ENCODE results near the gene FUOM.
A peak's percentile ranks its signal among the peaks of the same experiment; 100 is the strongest.

Gene FUOM

GRCh38 chr10:133336118-133336576 is 21.7 kb downstream of the FUOM start:
- TF ChIP-seq ZBTB7A (IDR thresholded peaks at IDR 0.05; ENCODE audit: low read depth) (peak; percentile 95), TCF12 (IDR thresholded peaks at IDR 0.05; ENCODE audit: low read depth) (no peak)

- TF ChIP-seq REST (IDR thresholded peaks at IDR 0.05; ENCODE audit: low read depth): no peak
- TF ChIP-seq EP300 (IDR thresholded peaks at IDR 0.05; ENCODE audit: borderline replicate concordance): no peak
- TF ChIP-seq TEAD4 (IDR thresholded peaks at IDR 0.05): peak; percentile 14; the same call in 1 of the 2 replicates
- TF ChIP-seq YY1 (IDR thresholded peaks at IDR 0.05; ENCODE audit: low read depth): 0 out of 2 replicates have a peak, but pooled peaks have one; percentile 5
- peak; percentile 65 for TF ChIP-seq EGR1 (IDR thresholded peaks at IDR 0.05)
- no peak for TF ChIP-seq RAD21 (IDR thresholded peaks at IDR 0.05; ENCODE audit: low read depth)
- no peak for TF ChIP-seq CEBPB (IDR thresholded peaks at IDR 0.05)
- TF ChIP-seq FOXM1 (IDR thresholded peaks at IDR 0.05; ENCODE audit: borderline replicate concordance, low read depth): no peak
- TF ChIP-seq NFIC (IDR thresholded peaks at IDR 0.05): no peak
- 0 out of 2 replicates have a peak, but pooled peaks have one; percentile 2 for TF ChIP-seq TCF12 (IDR thresholded peaks at IDR 0.05; ENCODE audit: low read depth)
- TF ChIP-seq MAX (IDR thresholded peaks at IDR 0.05): no peak
- TF ChIP-seq, protein P1, sequence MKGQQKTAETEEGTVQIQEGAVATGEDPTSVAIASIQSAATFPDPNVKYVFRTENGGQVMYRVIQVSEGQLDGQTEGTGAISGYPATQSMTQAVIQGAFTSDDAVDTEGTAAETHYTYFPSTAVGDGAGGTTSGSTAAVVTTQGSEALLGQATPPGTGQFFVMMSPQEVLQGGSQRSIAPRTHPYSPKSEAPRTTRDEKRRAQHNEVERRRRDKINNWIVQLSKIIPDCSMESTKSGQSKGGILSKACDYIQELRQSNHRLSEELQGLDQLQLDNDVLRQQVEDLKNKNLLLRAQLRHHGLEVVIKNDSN (IDR thresholded peaks at IDR 0.05): no peak
- TF ChIP-seq ZBTB7A (IDR thresholded peaks at IDR 0.05; ENCODE audit: low read depth): peak; percentile 99
- TF ChIP-seq TAF1 (IDR thresholded peaks at IDR 0.05; ENCODE audit: low read depth): no peak
- no peak; the same call in 1 of the 2 replicates for TF ChIP-seq CREB1 (IDR thresholded peaks at IDR 0.05; ENCODE audit: low read depth)
Measured at GRCh38 chr10:133335246-133336117, 22.3 kb downstream of the FUOM start.

DNA sequence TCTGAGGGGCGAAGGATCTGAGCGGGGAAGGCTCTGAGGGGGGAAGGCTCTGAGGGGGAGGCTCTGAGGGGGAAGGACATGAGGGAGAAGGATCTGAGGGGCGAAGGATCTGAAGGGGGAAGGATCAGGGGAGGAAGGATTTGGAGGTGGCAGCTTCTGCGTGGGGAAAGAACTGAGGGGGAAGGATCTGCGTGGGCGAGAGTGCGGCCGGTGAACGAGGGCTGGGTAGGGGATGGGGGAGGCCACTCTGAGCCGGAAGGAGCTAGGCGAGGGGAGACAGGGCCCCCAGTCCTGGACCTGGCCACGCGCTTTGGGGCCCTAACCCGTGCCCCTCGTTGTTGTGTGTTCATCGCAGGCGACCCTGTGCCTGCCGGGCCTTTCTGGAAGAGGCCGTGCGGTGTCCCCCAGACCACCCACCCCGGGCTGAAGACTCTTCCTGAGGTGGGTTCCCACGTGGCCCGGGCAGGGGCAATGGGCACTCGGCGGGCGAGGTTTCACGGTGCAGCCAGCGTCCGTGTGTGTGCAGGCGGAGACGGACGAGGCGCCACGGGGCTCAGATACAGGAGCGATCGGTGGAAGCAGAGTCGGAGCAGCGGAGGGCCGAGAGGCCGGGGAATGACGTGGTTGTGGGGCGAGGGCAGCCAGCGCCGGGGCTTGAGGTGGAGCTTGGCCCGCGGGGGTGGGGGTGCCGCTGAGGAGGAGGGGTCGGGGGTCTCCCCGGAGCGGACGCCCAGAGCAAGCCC is 23.1 kb downstream of the FUOM start:
- TF ChIP-seq EGR1 (IDR thresholded peaks at IDR 0.05) (no peak), YY1 (IDR thresholded peaks at IDR 0.05; ENCODE audit: low read depth) (no peak), CEBPB (IDR thresholded peaks at IDR 0.05) (no peak), TCF12 (IDR thresholded peaks at IDR 0.05; ENCODE audit: low read depth) (no peak), FOXM1 (IDR thresholded peaks at IDR 0.05; ENCODE audit: borderline replicate concordance, low read depth) (no peak), MAX (IDR thresholded peaks at IDR 0.05) (no peak), EP300 (IDR thresholded peaks at IDR 0.05; ENCODE audit: borderline replicate concordance) (no peak), TEAD4 (IDR thresholded peaks at IDR 0.05) (no peak), REST (IDR thresholded peaks at IDR 0.05; ENCODE audit: low read depth) (no peak), CREB1 (IDR thresholded peaks at IDR 0.05; ENCODE audit: low read depth) (no peak), TAF1 (IDR thresholded peaks at IDR 0.05; ENCODE audit: low read depth) (no peak)
- TF ChIP-seq, protein P1 (IDR thresholded peaks at IDR 0.05): no peak

DNA sequence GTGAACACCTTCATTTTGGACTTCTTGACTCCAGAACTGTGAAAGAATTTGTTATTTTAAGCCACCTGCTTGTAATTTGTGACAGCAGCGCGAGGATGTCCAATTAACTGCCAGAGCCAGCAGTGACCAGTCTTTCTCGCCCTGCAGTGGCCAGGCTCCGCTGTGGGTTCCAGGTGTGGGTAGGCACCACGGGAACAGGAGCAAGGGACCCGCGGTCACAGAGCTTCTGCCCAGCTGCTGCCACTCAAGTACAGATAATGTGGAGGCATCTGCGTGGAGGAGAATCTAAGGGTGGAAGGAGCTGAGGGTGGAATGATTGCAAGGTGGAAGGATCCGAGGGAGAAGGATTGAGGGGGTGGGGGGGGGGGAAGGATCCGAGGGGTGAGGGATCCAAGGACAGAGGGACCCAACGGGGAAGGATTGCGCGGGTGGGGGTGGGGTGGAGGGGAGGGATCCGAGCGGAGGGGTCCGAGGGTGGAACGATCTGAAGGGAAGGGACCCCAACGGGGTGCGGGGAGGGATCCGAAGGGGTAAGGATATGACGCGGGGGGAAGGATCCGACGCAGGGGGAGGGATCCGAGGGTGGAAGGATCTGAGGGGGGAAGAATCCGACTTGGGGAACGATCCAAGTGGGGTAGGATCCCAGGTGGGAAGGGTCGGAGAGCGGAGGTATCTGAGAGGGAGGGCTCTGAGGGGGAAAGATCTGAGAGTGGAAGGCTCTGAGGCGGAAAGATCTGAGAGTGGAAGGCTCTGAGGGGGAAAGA is 24.7 kb downstream of the FUOM start:
- TF ChIP-seq REST (IDR thresholded peaks at IDR 0.05; ENCODE audit: low read depth): no peak
- TF ChIP-seq TEAD4 (IDR thresholded peaks at IDR 0.05): no peak
- TF ChIP-seq FOXM1 (IDR thresholded peaks at IDR 0.05; ENCODE audit: borderline replicate concordance, low read depth): no peak
- TF ChIP-seq EP300 (IDR thresholded peaks at IDR 0.05; ENCODE audit: borderline replicate concordance): no peak
- TF ChIP-seq, protein P1 (IDR thresholded peaks at IDR 0.05): no peak
- TF ChIP-seq MAX (IDR thresholded peaks at IDR 0.05): no peak
- no peak for TF ChIP-seq CEBPB (IDR thresholded peaks at IDR 0.05)
- no peak for TF ChIP-seq RAD21 (IDR thresholded peaks at IDR 0.05; ENCODE audit: low read depth)
- no peak for TF ChIP-seq CREB1 (IDR thresholded peaks at IDR 0.05; ENCODE audit: low read depth)
- TF ChIP-seq YY1 (IDR thresholded peaks at IDR 0.05; ENCODE audit: low read depth): no peak
- no peak for TF ChIP-seq TAF1 (IDR thresholded peaks at IDR 0.05; ENCODE audit: low read depth)
- TF ChIP-seq ZBTB7A (IDR thresholded peaks at IDR 0.05; ENCODE audit: low read depth): no peak
- no peak for TF ChIP-seq NFIC (IDR thresholded peaks at IDR 0.05)
- TF ChIP-seq TCF12 (IDR thresholded peaks at IDR 0.05; ENCODE audit: low read depth): no peak

All from Ishikawa (cell line).